GF-D8 (cell line): ENCODE data around the gene OXCT2.

ENCODE experiments used
- DNase-seq: peaks from one replicate; lab custom pipeline; 2025; lab: John Stamatoyannopoulos, UW

Gene OXCT2

DNA sequence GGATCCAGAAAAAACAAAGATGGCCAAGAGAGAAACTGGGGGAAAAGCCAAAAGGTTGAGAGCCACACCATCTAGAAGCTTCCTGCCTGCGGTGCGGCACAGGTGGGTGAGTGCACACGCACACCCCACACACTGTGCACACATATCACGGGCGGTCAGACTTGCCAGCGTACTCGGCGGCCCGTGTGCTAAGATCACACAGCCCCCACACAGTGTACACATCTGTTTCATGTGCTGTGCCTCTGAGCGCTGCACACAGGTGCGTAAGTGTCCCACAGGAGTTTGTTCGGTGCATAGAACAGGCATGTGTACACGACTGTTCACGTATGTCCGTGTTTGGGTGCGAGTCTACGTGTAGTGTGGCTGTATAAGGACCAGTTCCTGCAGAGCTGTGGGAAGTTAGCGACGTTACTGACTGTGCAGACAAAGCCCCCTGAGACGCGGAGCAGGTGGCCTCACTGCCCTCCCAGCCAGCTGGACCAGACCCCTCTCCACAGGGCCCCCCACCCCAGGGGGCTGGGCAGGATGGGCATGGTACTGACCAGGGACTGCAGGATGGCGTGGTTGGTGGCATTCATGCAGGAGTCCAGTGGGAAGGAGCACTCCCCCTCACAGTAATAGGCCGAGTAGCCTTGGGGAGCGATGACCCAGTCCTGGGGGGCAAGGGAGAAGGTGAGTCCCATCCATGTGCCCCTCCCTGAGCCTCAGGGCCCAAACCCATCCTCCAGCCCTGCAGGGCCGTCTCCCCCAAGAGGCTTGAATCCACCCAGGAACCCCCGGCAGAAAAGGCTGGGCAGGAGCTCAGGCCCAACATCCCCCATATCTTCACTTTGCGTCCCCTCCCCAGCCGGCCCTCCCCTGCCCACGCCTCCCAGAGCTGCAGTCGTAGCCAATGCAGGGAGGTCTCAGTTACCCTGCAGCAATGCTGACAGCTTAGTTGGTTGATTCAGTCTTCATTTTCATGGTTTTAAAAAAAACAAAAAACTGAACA, 8.3 kb downstream of the OXCT2 start:
- no peak for DNase-seq

DNA sequence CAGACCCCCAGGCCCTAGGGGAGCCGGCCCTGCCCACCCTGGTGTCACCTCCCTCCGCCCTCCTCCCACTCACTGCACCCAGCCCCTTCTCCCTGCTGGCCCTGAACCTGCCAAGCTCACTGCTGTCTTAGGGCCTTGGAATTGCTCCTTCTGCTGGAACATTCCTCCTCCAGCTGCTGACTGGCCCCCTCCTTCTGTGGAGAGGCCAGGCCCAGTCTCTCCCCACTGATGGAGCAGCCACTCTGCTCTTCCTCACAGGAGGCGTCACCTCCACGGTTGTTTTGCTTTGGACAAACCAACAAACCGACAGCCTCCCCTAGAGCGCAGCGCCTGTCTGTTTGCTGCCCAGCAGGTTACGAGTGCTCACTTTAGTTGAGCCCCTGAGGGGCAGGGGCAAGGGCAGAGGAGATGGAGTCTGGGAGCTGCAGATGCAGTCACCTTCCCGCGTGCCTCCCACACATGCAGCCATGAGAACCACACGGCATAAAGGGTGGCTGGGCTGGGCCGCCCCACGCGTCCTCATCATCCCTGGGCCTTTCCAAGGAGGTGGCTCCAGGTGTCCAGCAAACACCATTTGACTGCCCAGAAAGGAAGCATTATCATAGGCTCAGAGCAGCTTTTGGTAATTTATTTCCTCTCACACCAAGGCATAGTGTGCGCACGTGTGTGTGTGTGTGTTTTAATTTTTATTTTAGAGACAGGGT, 9.4 kb downstream of the OXCT2 start:
- DNase-seq: no peak

DNA sequence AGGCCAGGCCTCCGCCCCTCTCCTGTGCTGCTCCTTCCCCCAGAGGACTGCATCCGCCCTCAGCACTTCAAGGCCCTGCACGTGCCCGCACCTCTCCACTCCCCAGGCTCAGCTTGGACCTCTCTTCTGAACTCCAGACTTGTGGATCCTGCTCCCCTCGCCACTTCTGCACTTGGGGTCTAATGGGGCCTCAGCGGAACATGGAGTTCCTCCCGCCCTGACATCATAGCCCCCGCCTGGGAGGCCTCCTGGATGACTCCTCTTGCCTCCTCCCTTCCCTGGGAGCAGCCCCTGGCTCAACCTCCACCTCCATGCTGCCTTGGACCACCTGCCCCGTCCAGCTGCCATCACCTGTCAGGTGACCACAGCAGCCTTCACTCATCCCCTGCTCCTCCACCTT, 10.1 kb downstream of the OXCT2 start:
- DNase-seq: no peak

DNA sequence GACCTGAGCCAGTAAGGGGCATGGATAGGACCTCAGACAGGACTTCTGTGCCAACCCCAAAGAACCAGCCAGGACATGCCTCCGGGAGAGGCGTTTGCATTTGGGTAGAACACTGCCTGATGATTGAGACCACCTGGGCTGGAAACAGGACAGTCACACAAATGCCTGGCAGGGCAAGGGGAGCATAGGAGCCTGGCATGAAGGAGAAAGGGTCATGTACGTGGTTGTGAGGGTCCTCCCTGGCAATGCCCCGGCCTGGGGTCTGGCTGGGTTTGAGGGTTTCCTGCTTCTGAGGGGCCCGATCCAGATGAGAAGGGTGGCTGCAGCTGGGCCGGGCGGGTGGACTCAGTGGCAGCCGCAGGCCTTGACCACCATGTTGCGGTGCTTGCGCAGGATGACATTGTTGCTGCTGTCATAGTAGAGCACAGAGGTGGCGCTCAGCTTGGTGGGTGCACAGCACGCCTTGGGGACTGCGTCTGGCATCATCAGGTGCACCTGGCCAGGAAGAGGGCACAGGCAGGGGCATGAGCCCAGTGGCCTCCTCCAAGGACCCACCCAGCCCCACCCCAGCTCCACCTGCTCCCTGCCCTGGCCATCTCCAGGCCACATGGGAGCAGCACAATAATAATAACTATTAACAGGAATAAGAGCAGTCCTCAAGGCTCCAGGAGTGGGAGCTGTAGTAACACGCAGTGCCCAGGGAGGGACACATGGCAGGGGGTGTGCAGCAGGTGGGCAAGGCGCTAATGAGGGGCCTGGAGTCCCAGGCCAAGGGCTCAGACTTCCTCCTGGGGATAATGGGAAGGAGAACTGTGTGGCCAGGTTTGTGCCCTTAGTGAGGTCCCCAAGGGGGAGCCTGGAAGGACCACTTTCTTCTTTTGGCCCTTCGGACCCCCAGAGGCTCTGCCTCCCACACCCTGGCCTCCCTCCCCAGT, 10.8 kb downstream of the OXCT2 start:
- no peak for DNase-seq

DNA sequence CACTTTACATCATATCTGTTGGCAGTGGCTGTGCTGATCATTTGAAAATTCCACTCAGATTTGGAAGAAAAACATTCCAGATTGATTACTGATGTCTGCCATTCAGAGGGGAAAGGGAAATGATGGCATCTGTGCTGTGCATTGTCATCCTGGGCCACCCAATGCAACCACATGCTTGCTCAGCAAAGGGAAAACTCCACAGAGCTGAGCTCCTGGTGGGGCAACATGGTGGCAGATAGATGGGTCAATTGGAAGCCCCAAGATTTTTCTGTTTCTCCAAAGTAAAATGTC, 11.8 kb downstream of the OXCT2 start:
- no peak for DNase-seq

DNA sequence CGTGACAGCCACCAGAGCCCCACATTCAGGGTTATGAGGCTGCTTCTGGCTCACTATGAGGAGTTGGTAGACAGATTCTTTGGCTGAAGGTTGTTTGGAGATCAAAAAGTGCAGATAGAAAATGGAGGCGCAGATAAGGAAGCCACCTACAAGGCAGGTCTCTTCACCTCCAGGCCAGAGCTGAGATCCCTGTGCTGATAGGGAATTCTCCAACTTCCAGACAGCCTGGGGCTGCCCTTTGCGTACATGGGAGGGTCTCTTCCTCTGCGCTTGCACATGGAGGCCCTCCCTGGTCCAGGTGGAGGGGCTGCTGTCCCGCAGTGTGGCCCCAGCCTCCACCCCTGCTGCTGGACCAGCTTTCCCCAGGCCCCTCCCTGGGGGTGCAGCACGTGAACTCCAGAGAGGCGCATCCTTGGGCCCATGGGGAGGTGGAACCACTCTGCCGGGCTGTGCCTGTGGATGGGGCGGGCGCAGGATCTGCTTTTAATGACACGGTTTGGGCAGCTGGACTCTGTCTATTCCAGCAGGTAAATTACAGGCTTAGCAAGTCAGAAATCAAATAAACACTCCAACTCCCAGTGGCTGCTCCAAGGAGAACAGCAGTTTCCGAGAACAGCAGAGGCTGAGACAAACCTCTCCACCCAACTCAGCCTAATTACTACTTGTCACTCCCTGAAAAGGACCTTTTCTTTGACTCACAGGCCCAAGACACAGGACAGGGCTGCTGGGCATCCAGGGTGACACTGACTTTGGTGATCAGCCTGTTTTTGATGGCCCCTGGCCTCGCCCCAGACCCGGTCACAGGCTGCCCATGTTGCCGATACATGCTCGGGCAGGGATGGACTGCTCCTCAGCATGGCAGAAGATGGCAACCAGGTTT, 12.4 kb downstream of the OXCT2 start:
- DNase-seq: no peak

DNA sequence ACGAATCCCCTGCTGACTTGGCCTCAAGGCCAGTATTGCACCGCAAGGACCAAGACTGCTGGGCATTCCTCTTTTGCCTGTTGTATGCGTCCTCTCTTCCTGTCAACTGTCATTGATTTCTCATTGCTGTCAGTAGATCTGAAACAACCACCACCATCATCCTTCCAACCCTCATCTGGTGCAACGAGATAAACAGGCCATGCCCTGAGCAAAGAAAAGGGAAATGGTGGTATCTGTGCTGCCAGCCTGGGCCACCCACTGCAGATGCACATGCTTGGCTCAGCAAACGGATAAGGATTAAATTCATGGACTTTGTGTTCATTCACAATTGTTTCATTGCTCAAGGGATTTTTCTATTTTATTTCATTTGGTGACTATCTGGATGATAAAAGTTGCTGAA, 13.6 kb downstream of the OXCT2 start:
- DNase-seq: no peak

DNA sequence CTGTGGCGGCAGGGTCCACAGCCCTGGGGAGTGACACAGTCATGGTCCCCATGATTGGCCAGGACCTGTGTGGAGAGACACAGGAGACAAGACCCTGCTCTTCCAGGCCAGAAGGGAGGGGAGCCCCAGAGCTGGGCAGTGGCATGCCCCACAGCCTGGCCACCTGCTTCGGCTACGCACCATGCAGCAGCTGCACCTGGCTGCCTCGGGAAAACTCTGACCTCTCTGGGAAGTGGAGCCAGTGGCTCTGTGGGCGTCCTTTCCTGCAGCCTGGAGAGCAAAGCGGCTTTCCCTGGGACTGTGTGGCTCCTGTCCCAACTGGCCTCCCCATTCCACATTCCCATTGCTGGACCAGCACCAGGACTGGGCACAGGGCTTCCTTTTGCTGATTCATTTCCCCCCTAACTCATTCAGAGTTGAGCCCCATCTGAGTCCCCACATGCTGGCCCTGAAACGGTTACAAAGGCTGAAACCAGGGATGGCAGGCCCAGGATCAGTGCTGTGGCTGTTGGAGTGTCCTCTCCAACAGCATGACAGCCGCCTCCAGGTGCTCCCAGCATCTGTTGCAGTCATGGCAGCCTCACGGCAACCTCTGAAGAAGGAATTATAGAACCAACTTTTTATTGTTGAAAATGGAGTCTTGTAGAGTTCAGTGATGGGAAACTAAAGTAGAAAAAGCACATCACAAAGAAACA, 15.0 kb downstream of the OXCT2 start:
- no peak for DNase-seq

DNA sequence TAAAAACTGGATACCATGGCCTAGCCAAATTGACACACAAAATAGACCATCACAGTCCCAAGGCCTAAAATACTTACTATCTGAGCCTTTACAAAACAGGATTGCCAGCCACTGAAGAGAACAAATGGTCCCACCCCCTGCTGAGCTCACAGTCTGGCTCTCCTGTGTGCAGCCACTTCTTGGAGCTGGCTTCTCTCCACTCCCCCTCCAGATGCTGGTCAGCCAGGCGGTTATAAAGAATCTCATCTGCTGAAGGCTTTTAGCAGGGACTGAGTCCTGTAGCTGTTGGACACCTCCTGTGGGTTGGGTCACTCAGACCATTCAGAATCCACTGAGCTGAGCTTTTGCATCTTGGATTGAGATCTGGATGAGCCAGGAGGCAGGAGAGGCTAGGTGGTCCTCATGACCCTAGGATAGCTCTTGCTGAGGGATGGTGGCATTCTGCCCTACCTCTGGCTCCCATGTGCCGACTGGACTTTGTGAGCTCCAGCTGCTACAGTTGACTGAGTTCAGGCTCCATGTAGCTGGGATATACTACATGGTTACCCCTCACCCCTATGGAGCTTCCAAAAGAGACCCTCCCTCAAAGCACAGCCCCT, 16.1 kb downstream of the OXCT2 start:
- no peak for DNase-seq

DNA sequence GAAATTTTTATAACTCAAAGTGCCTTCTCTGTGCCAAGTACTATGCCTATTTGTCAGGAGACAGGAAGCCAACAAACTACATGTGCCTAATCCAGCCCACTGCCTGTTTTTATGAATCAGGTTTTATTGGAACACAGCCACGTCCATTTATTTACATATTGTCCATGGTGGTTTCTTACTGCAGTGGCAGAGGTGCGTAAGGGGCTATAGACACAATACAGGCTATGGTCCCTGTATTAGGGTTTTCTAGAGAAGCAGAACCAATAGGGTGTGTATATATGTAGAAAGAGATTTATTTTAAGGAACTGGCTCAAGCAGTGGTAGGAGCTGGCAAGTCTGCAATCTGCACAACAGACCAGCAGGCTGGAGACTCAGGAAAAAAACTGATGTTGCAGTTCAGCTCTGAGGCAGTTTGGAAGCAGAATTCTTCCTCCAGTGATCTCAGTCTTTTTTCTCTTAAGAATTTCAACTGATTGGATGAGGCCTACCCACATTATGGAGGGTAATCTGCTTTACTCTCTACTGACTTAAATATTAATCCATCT, 17.1 kb downstream of the OXCT2 start:
- no peak for DNase-seq

DNA sequence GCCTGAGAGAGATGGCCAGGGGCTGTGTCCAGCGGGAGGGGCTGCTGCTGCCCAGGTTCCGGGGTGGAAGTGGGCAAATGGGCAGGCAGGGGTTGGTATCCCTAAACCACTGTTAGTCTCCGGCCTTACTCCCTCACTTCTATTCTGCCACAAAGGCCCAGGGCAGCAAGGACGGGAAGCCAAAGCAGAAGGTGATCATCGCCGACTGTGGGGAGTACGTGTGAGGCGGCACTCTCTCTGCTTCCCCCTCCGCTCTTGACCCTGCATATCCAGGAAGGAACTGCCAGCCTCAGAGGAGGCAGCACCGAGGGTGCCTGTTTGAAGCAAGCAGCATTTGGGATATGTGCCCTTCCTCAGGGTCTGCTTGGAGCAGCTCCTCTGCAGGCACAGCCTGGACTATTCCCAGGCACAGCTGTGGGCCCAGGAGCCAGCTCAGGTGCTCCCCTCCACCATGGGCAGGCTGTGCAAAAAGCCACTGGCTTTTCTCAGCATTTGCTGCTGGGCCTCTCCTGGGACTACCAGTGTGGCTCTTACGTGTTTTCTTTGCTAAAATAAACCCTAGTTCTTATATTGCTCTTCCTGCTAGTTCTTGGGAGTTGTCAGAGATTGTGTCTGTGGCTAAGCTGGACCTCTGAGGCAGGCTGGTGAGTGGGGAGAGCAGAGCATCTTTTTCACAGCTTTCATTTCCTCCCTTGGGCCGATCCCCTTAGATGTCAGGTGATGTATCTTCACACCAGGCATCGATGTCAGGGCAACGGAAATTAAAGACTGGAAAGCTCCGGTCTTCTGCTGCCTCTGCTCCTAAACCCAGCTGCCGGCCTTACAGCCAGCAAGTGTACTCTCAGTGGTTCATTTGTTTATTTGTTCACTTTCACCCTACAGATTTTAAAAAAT, 17.8 kb downstream of the OXCT2 start:
- no peak for DNase-seq

DNA sequence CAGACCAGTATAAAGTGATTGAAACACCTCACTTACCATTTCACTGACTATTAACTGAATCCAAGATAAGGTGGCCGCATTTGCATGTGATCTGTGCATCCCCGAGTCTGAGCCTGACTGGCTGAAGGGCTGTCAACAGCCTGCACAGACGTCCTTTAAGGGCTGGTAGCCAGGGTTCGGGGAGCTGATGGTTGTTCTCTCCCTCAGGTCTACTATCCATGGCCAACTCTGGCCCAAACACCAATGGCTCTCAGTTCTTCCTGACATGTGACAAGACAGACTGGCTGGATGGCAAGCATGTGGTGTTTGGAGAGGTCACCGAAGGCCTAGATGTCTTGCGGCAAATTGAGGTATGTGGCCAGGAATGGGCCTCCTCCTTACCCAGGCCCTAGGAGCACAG, 18.4 kb downstream of the OXCT2 start:
- no peak for DNase-seq

DNA sequence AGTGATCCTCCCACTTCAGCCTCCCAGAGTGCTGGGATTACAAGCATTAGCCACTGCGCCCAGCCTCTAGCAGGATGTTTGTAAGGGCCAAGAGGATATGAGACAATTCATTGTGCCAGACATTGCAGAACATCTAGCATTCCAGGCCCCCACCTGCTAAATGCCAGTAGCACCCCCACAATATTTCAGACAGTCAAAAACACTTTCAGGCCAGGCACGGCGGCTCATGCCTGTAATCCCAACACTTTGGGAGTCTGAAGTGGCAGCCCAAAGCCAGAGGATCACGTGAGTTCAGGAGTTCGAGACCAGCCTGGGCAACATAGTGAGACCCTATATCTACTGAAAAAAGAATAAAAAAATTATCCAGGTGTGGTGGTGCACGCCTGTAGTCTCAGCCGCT, 19.6 kb downstream of the OXCT2 start:
- DNase-seq: no peak

DNA sequence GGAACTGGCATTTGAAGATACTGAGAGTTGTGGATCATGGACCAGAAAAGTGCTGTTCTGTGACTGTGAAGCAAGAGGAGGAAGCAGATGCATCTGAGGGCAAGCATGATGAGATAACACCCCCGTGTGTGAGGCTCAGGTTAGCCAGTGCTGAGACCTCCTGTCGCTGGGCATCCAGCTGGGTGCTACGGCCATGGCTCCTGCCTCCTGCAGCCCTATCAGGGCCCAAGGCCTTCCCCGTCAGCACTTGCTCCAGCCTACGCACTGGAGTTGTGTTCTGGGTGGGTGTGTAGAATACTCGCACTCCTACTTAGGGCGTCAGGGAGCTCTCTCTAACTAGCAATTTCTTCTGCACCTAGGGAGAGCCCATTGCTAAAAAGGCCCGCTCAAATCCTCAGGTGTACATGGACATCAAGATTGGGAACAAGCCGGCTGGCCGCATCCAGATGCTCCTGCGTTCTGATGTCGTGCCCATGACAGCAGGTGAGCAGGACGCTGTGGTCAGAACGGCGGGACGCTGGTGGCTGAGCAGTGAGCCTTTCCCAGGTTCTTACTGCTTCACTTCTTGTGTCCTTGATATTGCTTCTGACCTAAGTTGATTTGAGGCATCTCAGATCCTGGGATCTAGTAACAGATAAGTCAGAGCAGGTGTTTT, 26.0 kb downstream of the OXCT2 start:
- no peak for DNase-seq

DNA sequence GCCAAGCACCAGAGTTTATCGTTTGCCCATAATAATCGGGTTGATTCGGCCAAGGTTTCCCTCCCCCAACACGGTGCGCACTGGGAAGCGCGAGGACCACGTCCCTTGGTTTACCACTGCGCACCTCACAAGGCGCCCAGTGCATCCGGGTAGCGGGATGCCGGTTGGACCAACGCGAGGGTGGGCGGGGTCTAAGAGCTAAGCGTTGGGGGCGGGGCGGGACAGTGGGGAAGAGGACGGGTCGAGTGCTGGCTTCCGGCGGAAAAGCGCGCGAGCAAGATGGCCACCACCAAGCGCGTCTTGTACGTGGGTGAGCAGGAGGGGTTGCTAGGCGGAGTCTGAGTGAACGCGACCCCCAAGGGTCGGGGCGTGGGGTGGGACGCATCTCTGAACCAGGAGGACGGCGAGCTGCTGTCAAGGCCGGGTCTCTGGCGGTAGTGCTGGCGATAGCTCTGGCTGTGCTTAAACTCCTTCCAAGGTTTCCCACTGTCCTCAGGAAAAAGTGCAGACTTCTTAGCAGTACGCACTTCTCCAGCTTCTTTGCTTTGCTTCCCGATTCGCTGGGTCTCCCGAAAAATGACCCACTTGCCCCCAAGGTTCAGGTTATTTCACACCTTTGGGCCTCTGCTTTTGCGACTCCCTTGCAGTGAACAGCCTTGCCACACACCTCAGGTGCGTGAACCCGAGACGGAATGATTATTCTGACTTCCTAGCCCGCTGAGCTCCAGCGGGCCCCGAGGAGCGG, 32.4 kb downstream of the OXCT2 start, which contains the start of gene PPIE:
Gene PPIE (plus strand): TSS at position 261 of the 745 bp plus-strand sequence. CDS start 19 bp downstream, at position 280.
- DNase-seq: peak; percentile 48

DNA sequence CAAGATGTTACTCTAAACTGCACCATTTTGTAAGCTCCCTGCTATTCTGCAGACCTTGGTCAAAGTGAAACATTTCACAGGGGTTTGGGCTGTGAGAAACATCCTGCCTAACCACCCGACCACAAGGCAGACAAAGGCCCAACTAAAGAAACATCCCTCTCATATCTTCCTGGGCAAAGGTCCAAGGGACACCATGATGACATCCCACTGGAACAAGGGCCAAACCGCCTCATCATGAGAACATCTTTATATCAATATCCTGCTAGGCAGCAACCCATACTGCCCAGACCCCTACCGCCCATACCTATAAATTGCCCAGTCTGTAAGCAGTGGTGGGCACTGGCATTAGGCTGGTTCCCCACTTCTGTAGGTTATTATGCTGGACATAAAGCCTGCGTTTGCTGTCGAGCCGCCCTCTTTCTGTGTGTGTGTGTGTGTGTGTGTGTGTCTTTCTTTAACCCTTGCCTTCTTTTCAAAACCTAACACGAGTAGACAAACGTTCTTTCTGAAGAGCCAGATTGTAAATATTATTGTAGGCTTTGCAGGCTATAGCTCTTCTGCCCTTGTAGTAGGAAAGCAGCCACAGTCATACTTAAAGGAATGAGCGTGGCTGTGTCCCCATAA, 33.5 kb downstream of the OXCT2 start:
- DNase-seq: no peak

DNA sequence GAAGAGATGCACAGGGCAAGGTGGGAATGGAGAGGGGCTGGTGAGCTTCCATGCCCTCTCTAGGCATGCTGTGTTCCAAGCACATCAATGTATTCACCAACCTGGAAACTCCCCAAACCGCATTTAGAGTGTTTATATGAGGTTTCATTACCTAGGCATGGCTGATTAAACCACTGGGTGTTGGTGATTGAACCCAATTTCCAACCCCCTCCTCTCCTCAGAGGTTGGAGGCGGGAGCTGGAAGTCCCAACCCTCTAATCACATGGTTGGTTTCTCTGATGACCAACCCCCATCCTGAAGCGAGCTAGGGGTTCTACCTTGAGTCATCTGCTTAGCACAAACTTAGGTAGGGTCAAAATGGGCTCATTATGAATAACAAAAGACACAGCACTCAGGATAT, 35.4 kb downstream of the OXCT2 start:
- DNase-seq: no peak
